ENCODE data around the gene MAP3K21.

DNA sequence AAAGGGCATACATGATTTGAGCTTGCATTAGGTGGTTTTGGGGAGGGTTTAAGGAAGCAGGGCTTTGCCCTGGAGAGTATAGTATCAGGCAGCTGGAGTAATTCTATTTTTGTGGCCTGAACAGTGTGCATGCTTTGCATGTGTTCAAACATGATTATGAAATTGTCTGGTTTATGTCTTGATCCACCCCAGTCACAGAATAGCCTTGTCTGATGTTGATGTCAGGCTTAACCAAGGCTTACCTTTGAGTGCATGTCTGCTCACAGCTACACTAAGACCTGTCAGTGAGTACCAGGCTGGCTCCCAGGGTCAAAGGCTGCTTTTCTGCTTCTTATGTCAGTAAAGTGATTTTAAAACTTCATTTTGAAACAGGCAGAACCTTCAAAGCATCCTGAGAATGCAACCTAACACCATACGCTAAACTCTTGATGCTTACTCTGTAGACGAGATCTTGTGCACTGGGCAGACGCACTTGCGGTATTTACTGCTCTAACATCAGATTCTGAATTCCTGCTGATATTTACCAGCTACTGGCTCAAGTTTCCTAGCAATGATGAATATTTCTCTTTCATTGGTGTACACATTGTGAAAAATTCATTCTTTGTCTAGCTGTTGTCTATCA is 78.9 kb downstream of the MAP3K21 start:
- TF ChIP-seq, protein P1, sequence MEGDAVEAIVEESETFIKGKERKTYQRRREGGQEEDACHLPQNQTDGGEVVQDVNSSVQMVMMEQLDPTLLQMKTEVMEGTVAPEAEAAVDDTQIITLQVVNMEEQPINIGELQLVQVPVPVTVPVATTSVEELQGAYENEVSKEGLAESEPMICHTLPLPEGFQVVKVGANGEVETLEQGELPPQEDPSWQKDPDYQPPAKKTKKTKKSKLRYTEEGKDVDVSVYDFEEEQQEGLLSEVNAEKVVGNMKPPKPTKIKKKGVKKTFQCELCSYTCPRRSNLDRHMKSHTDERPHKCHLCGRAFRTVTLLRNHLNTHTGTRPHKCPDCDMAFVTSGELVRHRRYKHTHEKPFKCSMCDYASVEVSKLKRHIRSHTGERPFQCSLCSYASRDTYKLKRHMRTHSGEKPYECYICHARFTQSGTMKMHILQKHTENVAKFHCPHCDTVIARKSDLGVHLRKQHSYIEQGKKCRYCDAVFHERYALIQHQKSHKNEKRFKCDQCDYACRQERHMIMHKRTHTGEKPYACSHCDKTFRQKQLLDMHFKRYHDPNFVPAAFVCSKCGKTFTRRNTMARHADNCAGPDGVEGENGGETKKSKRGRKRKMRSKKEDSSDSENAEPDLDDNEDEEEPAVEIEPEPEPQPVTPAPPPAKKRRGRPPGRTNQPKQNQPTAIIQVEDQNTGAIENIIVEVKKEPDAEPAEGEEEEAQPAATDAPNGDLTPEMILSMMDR (IDR thresholded peaks at IDR 0.05): no peak
- no peak for TF ChIP-seq POLR2A (IDR thresholded peaks at IDR 0.05)

Measured in adrenal gland (tissue), 5 donors.